B cell (primary cell): Measurements from ENCODE around the gene SNPH. TPM values are rescaled to one million over a fixed set of nuclear protein-coding genes. Genes with fewer than 3 reads are reported as not detected.

Experiments
- ATAC-seq: fragments of 200-7000 bp; cut with Tn5 transposase; one replicate; pipeline ENCODE4 v1.10.0; 2021; ENCODE audit warnings: low read depth, mild to moderate bottlenecking, moderate number of reproducible peaks, moderate library complexity
- CTCF ChIA-PET: fragments of 350-600 bp; sonication (Branson Sonifier 250); formaldehyde crosslinking; loops from one replicate; lab custom pipeline; 2021; ENCODE audit warnings: antibody characterized with exemption, inconsistent platforms; lab: Charles Lee
- POLR2A ChIA-PET: fragments of 350-600 bp; sonication (Branson Sonifier 250); formaldehyde crosslinking; loops from one replicate; lab custom pipeline; 2021; ENCODE audit warnings: antibody characterized with exemption; lab: Charles Lee
- DNase-seq: peaks from one replicate; pipeline ENCODE4 v3.0.0; 2013
- H2AFZ ChIP-seq: 2 replicates; pipeline ENCODE4 v1.6.1; 2012; ENCODE audit warnings: mild to moderate bottlenecking, low read depth, low read length; ENCODE audit not compliant: insufficient read depth, poor library complexity, severe bottlenecking
- H3K27ac ChIP-seq, 2 donors: 1 replicate in 1 of 2; 2 replicates in 1 of 2; pipeline ENCODE4 v1.5.1; 2012 to 2013; ENCODE audit warnings: low read length in 2 of 2, mild to moderate bottlenecking in 2 of 2, moderate library complexity in 1 of 2
- H3K27me3 ChIP-seq, 4 experiments: fragments of 200-600 bp in 1 of 4; sonication (generic) in 1 of 4; replicated peaks in 1 of 4; 1 replicate in 2 of 4; 2 replicates in 2 of 4; pipeline versions ENCODE4 v1.6.1 to v1.7.0; 2013 to 2016; ENCODE audit warnings: low read length in 3 of 4, mild to moderate bottlenecking in 2 of 4, mixed read lengths in 1 of 4, moderate library complexity in 1 of 4; ENCODE audit not compliant: insufficient read depth in 4 of 4, control insufficient read depth in 3 of 4; ENCODE audit errors: control extremely low read depth in 1 of 4
- H3K36me3 ChIP-seq, 2 experiments: replicated peaks in 1 of 2; 1 replicate in 1 of 2; 2 replicates in 1 of 2; pipeline versions ENCODE4 v1.6.1 to v1.7.1; 2013; ENCODE audit warnings: low read length in 1 of 2; ENCODE audit not compliant: insufficient read depth in 2 of 2, control insufficient read depth in 1 of 2; ENCODE audit errors: control extremely low read depth in 1 of 2, extremely low read depth in 1 of 2
- H3K4me1 ChIP-seq, 2 donors: fragments of 200-600 bp in 1 of 2; sonication (generic) in 1 of 2; 1 replicate in 1 of 2; 2 replicates in 1 of 2; pipeline versions ENCODE4 v1.5.1 to v1.6.1; 2013 to 2017; ENCODE audit warnings: low read length in 2 of 2; ENCODE audit not compliant: control insufficient read depth in 2 of 2, insufficient read depth in 2 of 2
- H3K4me2 ChIP-seq: replicated peaks from 2 replicates; pipeline ENCODE3; 2012; ENCODE audit warnings: mild to moderate bottlenecking, low read depth, low read length; ENCODE audit not compliant: poor library complexity, severe bottlenecking
- H3K4me3 ChIP-seq, 5 experiments: fragments of 200-600 bp in 1 of 5; sonication (generic) in 1 of 5; 1 replicate in 3 of 5; 2 replicates in 2 of 5; pipeline versions ENCODE4 v1.5.1 to v1.7.0; 2011 to 2016; ENCODE audit warnings: low read length in 4 of 5, mild to moderate bottlenecking in 4 of 5, low read depth in 2 of 5, control low read depth in 1 of 5, moderate library complexity in 1 of 5; ENCODE audit not compliant: insufficient read depth in 1 of 5; ENCODE audit errors: control extremely low read depth in 1 of 5, extremely low read depth in 1 of 5
- H3K79me2 ChIP-seq: fragments of 200-600 bp; sonication (generic); one replicate; pipeline ENCODE4 v1.6.0; 2016; ENCODE audit warnings: low read length; ENCODE audit not compliant: control insufficient read depth, insufficient read depth
- H3K9ac ChIP-seq: fragments of 200-600 bp; sonication (generic); 2 replicates; pipeline ENCODE4 v1.6.1; 2017; ENCODE audit warnings: mild to moderate bottlenecking, low read length, moderate library complexity
- H3K9me3 ChIP-seq, 3 donors: one replicate each; pipeline versions ENCODE4 v1.6.1 to v1.7.1; 2013; ENCODE audit warnings: low read length in 2 of 3; ENCODE audit not compliant: control insufficient read depth in 2 of 3, insufficient read depth in 1 of 3; ENCODE audit errors: control extremely low read depth in 1 of 3
- H4K20me1 ChIP-seq: 2 replicates; pipeline ENCODE4 v1.6.0; 2012; ENCODE audit warnings: mild to moderate bottlenecking, low read length; ENCODE audit not compliant: insufficient read depth, control insufficient read depth, poor library complexity, severe bottlenecking
- H3K27ac Mint-ChIP-seq: one replicate; pipeline ENCODE4 v1.8.0; 2021; ENCODE audit warnings: mixed read lengths
- H3K27me3 Mint-ChIP-seq: one replicate; pipeline ENCODE4 v1.8.0; 2021; ENCODE audit warnings: mixed read lengths
- H3K4me1 Mint-ChIP-seq: one replicate; pipeline ENCODE4 v1.8.0; 2021; ENCODE audit warnings: mixed read lengths
- H3K4me3 Mint-ChIP-seq: one replicate; pipeline ENCODE4 v1.8.0; 2021; ENCODE audit warnings: mixed read lengths
- H3K9me3 Mint-ChIP-seq: one replicate; pipeline ENCODE4 v1.8.0; 2022; ENCODE audit warnings: mixed read lengths; ENCODE audit not compliant: insufficient read depth
- EZH2 ChIP-seq: IDR thresholded peaks from 2 replicates; pipeline ENCODE4 v1.6.1; 2012; ENCODE audit warnings: borderline replicate concordance, low read depth, mild to moderate bottlenecking, moderate library complexity, low read length; ENCODE audit not compliant: insufficient read depth, poor library complexity, severe bottlenecking
- WGBS: methylation state at CpG from one replicate; pipeline ENCODE4 v1.1.5; 2013; ENCODE audit warnings: missing lambda C conversion rate; ENCODE audit not compliant: insufficient coverage; 5-methylcytosine and 5-hydroxymethylcytosine counted together
- intact Hi-C: fragments of 100-400 bp; cut with micrococcal nuclease; formaldehyde crosslinking; loops from one replicate; pipeline ENCODE4 v1.10.0; 2022
- polyA plus RNA-seq: library from polyadenylated mRNA; depleted of rRNA; stranded (reverse); fragments of >200 nt; gene quantifications from 2 replicates; pipeline ENCODE4 v1.2.3, GENCODE V29; 2012
- total RNA-seq, 2 donors: library from RNA; stranded (reverse); fragments of 120-200 nt in 1 of 2; gene quantifications; 1 replicate in 1 of 2; 2 replicates in 1 of 2; pipeline versions ENCODE4 v1.2.3 to v1.2.4, GENCODE V29; 2013 to 2022
- TF ChIP-seq, protein P1 (sequence below): fragments of 200-600 bp; IDR thresholded peaks from one replicate; pipeline ENCODE4 v1.8.0; 2022; ENCODE audit warnings: antibody characterized with exemption, mild to moderate bottlenecking

SNPH gene
- total and polyA plus RNA-seq, 2 donors (not counting 1 experiment from before 2014, with no cell fraction given), result 0.67 to 3.0 TPM

DNA sequence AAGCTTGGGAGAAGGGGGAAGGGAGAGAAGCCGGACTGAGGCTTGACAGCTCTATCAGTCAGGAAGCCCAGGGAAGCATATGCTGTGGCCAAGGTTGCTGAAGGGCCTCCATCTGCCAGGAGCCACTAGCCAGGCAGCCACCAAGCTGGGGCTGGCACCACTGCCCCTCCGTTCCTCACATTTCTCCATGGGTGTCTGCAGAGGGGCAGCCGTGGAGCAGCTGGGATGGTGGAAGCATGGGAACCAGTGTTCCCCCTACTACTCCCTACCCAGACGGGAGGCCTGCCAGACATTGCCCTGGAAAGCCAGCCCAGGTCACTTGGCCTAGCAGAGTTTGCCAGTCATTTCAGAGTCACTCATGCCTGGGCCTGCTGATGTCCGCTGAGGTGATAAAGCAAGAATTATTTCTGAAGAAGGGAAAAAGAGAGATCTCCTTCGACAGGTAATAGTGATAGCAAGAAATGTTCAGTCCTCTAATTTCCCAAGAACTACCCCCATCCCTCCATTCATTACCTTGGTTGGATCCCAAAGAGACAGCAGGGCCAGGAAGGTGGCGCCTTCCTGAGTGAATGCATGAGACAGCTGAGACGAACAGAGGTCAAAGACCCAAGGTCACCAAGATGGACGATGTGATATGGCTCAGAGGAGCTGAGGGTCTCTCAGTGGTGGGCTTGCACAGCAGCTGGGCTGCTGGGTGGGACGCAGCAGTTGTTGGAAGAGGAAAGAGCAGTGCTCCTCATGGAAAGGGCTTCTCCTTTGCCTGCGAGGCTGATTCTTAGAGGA, 21.9 kb downstream of the SNPH start:
- H3K79me2 ChIP-seq, result no peaks in the 10 kb centered on the region
- Mint-ChIP-seq H3K4me1 (no peaks in the 10 kb centered on the region), H3K4me3 (no peak overlapping the region), H3K27me3 (peaks cover 10% of the 10 kb centered on the region), H3K9me3 (no peaks in the 10 kb centered on the region), H3K27ac (no peak overlapping the region)
- no peak overlapping the region for H3K9ac ChIP-seq
- no peaks in the 10 kb centered on the region for H3K36me3 ChIP-seq
- H4K20me1 ChIP-seq, result no peaks in the 10 kb centered on the region
- H3K4me2 ChIP-seq, result no peak overlapping the region
- H2AFZ ChIP-seq, result no peak overlapping the region
- intact Hi-C loops, result no loop called here
- no peak overlapping the region for H3K27ac ChIP-seq
- no peak for ATAC-seq
- CTCF ChIA-PET, result no interaction called here
- 92% methylated on average over 7 of the region's 11 CpGs for WGBS
- no peaks in the 10 kb centered on the region for H3K27me3 ChIP-seq
- H3K4me3 ChIP-seq, result no peak overlapping the region
- DNase-seq, result no peak
- TF ChIP-seq EZH2, result no peak
- TF ChIP-seq, protein P1, sequence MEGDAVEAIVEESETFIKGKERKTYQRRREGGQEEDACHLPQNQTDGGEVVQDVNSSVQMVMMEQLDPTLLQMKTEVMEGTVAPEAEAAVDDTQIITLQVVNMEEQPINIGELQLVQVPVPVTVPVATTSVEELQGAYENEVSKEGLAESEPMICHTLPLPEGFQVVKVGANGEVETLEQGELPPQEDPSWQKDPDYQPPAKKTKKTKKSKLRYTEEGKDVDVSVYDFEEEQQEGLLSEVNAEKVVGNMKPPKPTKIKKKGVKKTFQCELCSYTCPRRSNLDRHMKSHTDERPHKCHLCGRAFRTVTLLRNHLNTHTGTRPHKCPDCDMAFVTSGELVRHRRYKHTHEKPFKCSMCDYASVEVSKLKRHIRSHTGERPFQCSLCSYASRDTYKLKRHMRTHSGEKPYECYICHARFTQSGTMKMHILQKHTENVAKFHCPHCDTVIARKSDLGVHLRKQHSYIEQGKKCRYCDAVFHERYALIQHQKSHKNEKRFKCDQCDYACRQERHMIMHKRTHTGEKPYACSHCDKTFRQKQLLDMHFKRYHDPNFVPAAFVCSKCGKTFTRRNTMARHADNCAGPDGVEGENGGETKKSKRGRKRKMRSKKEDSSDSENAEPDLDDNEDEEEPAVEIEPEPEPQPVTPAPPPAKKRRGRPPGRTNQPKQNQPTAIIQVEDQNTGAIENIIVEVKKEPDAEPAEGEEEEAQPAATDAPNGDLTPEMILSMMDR, result no peak
- POLR2A ChIA-PET, result no interaction called here
- H3K9me3 ChIP-seq, result no peaks in the 10 kb centered on the region
- H3K4me1 ChIP-seq, result no peaks in the 10 kb centered on the region

DNA sequence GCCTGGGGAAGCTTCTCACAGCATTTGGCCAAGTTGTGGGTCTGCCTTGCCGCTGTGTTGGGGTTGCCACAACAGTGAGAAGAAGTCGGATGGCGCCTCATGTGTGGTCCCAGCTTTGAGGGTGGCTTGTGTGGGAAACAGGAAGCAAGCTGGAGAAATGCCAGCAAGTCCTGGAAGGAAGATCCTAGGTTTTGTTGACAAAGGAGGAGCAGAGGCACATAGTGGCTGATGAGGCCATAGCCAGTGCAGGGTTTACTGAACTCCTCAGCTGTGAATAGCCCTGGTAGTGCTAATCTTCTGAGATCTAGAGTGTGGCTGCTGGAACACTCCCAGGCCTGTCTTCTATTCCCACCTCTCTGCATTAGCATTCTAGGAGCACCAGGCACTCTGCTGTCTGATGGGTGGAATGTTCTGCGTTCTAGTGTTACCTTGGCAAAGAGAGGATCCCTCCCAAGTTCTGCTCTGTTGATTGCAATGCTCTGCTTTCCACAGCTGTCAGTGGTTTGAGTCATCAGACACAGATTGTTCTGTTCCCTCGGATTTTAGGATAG, 25.2 kb downstream of the SNPH start:
- H3K4me1 Mint-ChIP-seq, result no peaks in the 10 kb centered on the region
- no peaks in the 10 kb centered on the region for H3K79me2 ChIP-seq
- H3K4me1 ChIP-seq, result no peaks in the 10 kb centered on the region
- H3K9me3 ChIP-seq, result no peaks in the 10 kb centered on the region
- no peak overlapping the region for H2AFZ ChIP-seq
- H3K27ac Mint-ChIP-seq, result no peak overlapping the region
- ChIA-PET POLR2A (no interaction called here), CTCF (no interaction called here)
- TF ChIP-seq, protein P1, result no peak
- TF ChIP-seq EZH2, result no peak
- no peak for DNase-seq
- no peak overlapping the region for H3K9ac ChIP-seq
- intact Hi-C loops, result no loop called here
- 86% methylated on average over 4 of the region's 5 CpGs for WGBS
- no peaks in the 10 kb centered on the region for H4K20me1 ChIP-seq
- no peak overlapping the region for H3K4me2 ChIP-seq
- no peak overlapping the region for H3K4me3 Mint-ChIP-seq
- ATAC-seq, result no peak
- H3K27ac ChIP-seq, result no peak overlapping the region
- H3K9me3 Mint-ChIP-seq, result no peaks in the 10 kb centered on the region
- H3K36me3 ChIP-seq, result no peaks in the 10 kb centered on the region
- no peaks in the 10 kb centered on the region for H3K27me3 ChIP-seq
- H3K27me3 Mint-ChIP-seq, result peaks cover 5% of the 10 kb centered on the region
- H3K4me3 ChIP-seq, result no peak overlapping the region
